Activated naive CD4-positive, alpha-beta T cell treated with anti-CD3 and anti-CD28 coated beads, Interleukin-2, amount 10 ng/mL, durations not matched to agents 7 days and 5 days (primary cell): ENCODE measurements around the gene OR5K3.
"Not testable (repeated sequence)": the region's sequence is repeated elsewhere in the genome, so short reads cannot be mapped to it uniquely, and the experiment has no call there.

ENCODE experiments used
- CTCF ChIA-PET: fragments of 350-600 bp; sonication (Branson Sonifier 250); formaldehyde crosslinking; loops from one replicate; lab custom pipeline; 2021; ENCODE audit warnings: antibody characterized with exemption; lab: Charles Lee
- DNase-seq: peaks from one replicate; pipeline ENCODE4 v3.0.0-alpha.2; 2020
- H3K27ac Mint-ChIP-seq: one replicate; pipeline ENCODE4 v1.8.0; 2021; ENCODE audit warnings: mild to moderate bottlenecking, moderate library complexity, mixed read lengths
- H3K27me3 Mint-ChIP-seq: one replicate; pipeline ENCODE4 v1.8.0; 2021; ENCODE audit warnings: mild to moderate bottlenecking, mixed read lengths
- H3K36me3 Mint-ChIP-seq: one replicate; pipeline ENCODE4 v1.8.0; 2021; ENCODE audit warnings: mixed read lengths
- H3K4me1 Mint-ChIP-seq: one replicate; pipeline ENCODE4 v1.8.0; 2021; ENCODE audit warnings: mixed read lengths
- H3K4me3 Mint-ChIP-seq: one replicate; pipeline ENCODE4 v1.8.0; 2021; ENCODE audit warnings: mild to moderate bottlenecking, moderate library complexity, mixed read lengths
- H3K9me3 Mint-ChIP-seq: one replicate; pipeline ENCODE4 v1.8.0; 2021; ENCODE audit warnings: mixed read lengths

OR5K3 gene

GRCh38 chr3:98388147-98388546 lies 2.3 kb upstream of the OR5K3 start:
- CTCF ChIA-PET, result interaction anchor here (0.6 kb wide), 1 partner anchor 463 kb away, joined by 5 read pairs; no protein-coding TSS in a partner anchor
- H3K9me3 Mint-ChIP-seq, result no peaks in the 10 kb centered on the region
- peaks cover 33% of the 10 kb centered on the region for H3K27me3 Mint-ChIP-seq
- no peak overlapping the region for H3K4me3 Mint-ChIP-seq
- DNase-seq, result no peak
- H3K36me3 Mint-ChIP-seq, result no peaks in the 10 kb centered on the region
- H3K27ac Mint-ChIP-seq, result no peak overlapping the region
- no peaks in the 10 kb centered on the region for H3K4me1 Mint-ChIP-seq

GRCh38 chr3:98395101-98395500 lies 4.6 kb downstream of the OR5K3 start:
- peaks cover 16% of the 10 kb centered on the region for H3K9me3 Mint-ChIP-seq
- no peak overlapping the region for H3K4me3 Mint-ChIP-seq
- H3K27me3 Mint-ChIP-seq, result peaks cover 40% of the 10 kb centered on the region
- CTCF ChIA-PET, result no interaction called here
- no peak overlapping the region for H3K27ac Mint-ChIP-seq
- peaks cover 15% of the 10 kb centered on the region for H3K36me3 Mint-ChIP-seq
- DNase-seq, result no peak
- H3K4me1 Mint-ChIP-seq, result peaks cover 6% of the 10 kb centered on the region

- H3K4me3 Mint-ChIP-seq, CTCF ChIA-PET, DNase-seq, H3K27ac Mint-ChIP-seq: not testable (repeated sequence)
- Mint-ChIP-seq H3K27me3 (peaks cover 32% of the 10 kb centered on the region), H3K36me3 (peaks cover 24% of the 10 kb centered on the region), H3K9me3 (peaks cover 25% of the 10 kb centered on the region), H3K4me1 (peaks cover 14% of the 10 kb centered on the region)
These were observed 6.0 kb downstream of the OR5K3 start for GRCh38 chr3:98396482-98396881.

GRCh38 chr3:98398513-98398912 lies 8.0 kb downstream of the OR5K3 start:
- no peak overlapping the region for H3K4me3 Mint-ChIP-seq
- peaks cover 37% of the 10 kb centered on the region for H3K9me3 Mint-ChIP-seq
- H3K4me1 Mint-ChIP-seq, result peaks cover 21% of the 10 kb centered on the region
- no peak for DNase-seq
- no peak overlapping the region for H3K27ac Mint-ChIP-seq
- CTCF ChIA-PET, result no interaction called here
- H3K36me3 Mint-ChIP-seq, result peaks cover 30% of the 10 kb centered on the region
- peaks cover 35% of the 10 kb centered on the region for H3K27me3 Mint-ChIP-seq

- CTCF ChIA-PET, result no interaction called here
- Mint-ChIP-seq H3K36me3 (peaks cover 35% of the 10 kb centered on the region), H3K27me3 (peaks cover 27% of the 10 kb centered on the region), H3K27ac (no peak overlapping the region), H3K9me3 (peaks cover 60% of the 10 kb centered on the region), H3K4me3 (no peak overlapping the region), H3K4me1 (peaks cover 21% of the 10 kb centered on the region)
- no peak for DNase-seq
These were observed 12.0 kb downstream of the OR5K3 start for GRCh38 chr3:98402507-98402906.

- peaks cover 27% of the 10 kb centered on the region for H3K36me3 Mint-ChIP-seq
- peaks cover 32% of the 10 kb centered on the region for H3K27me3 Mint-ChIP-seq
- no peak overlapping the region for H3K4me3 Mint-ChIP-seq
- DNase-seq, result no peak
- H3K9me3 Mint-ChIP-seq, result peaks cover 53% of the 10 kb centered on the region
- CTCF ChIA-PET, result interaction anchor here (0.6 kb wide), 1 partner anchor 17 kb away, joined by 3 read pairs; no protein-coding TSS in a partner anchor
- no peak overlapping the region for H3K27ac Mint-ChIP-seq
- H3K4me1 Mint-ChIP-seq, result peaks cover 21% of the 10 kb centered on the region
These were observed 13.5 kb downstream of the OR5K3 start for GRCh38 chr3:98404010-98404409.

- H3K27ac Mint-ChIP-seq, result no peak overlapping the region
- H3K4me3 Mint-ChIP-seq, result no peak overlapping the region
- peaks cover 15% of the 10 kb centered on the region for H3K36me3 Mint-ChIP-seq
- peaks cover 42% of the 10 kb centered on the region for H3K9me3 Mint-ChIP-seq
- peaks cover 7% of the 10 kb centered on the region for H3K4me1 Mint-ChIP-seq
- CTCF ChIA-PET, result no interaction called here
- DNase-seq, result no peak
- peaks cover 32% of the 10 kb centered on the region for H3K27me3 Mint-ChIP-seq
These were observed 15.6 kb downstream of the OR5K3 start for GRCh38 chr3:98406034-98406433.

GRCh38 chr3:98432575-98432974 lies 42.1 kb downstream of the OR5K3 start:
- no peak for DNase-seq
- H3K27me3 Mint-ChIP-seq, result peaks cover 16% of the 10 kb centered on the region
- H3K36me3 Mint-ChIP-seq, result peaks cover 3% of the 10 kb centered on the region
- no peak overlapping the region for H3K4me3 Mint-ChIP-seq
- H3K4me1 Mint-ChIP-seq, result no peaks in the 10 kb centered on the region
- peaks cover 23% of the 10 kb centered on the region for H3K9me3 Mint-ChIP-seq
- CTCF ChIA-PET, result interaction anchor here (0.6 kb wide), 1 partner anchor 103 kb away, joined by 3 read pairs; no protein-coding TSS in a partner anchor
- no peak overlapping the region for H3K27ac Mint-ChIP-seq

GRCh38 chr3:98433764-98434163 lies 43.3 kb downstream of the OR5K3 start:
- Mint-ChIP-seq H3K27me3 (peaks cover 22% of the 10 kb centered on the region), H3K27ac (no peak overlapping the region), H3K4me1 (no peaks in the 10 kb centered on the region), H3K36me3 (peaks cover 3% of the 10 kb centered on the region), H3K9me3 (peaks cover 20% of the 10 kb centered on the region), H3K4me3 (no peak overlapping the region)
- DNase-seq, result no peak
- CTCF ChIA-PET, result no interaction called here

GRCh38 chr3:98434412-98434811 lies 43.9 kb downstream of the OR5K3 start:
- no peaks in the 10 kb centered on the region for H3K4me1 Mint-ChIP-seq
- H3K27me3 Mint-ChIP-seq, result peaks cover 22% of the 10 kb centered on the region
- DNase-seq, result no peak
- no peak overlapping the region for H3K4me3 Mint-ChIP-seq
- peaks cover 14% of the 10 kb centered on the region for H3K9me3 Mint-ChIP-seq
- CTCF ChIA-PET, result no interaction called here
- no peak overlapping the region for H3K27ac Mint-ChIP-seq
- H3K36me3 Mint-ChIP-seq, result peaks cover 3% of the 10 kb centered on the region

GRCh38 chr3:98440283-98440682 lies 49.8 kb downstream of the OR5K3 start:
- Mint-ChIP-seq H3K36me3 (no peaks in the 10 kb centered on the region), H3K4me1 (no peaks in the 10 kb centered on the region), H3K4me3 (no peak overlapping the region), H3K27ac (no peak overlapping the region), H3K27me3 (peaks cover 25% of the 10 kb centered on the region), H3K9me3 (no peaks in the 10 kb centered on the region)
- CTCF ChIA-PET, result no interaction called here
- no peak for DNase-seq
